Tibial artery (tissue), 4 donors: ENCODE results near the gene CRACDL.

ENCODE experiments used
- DNase-seq, 2 donors: peaks; one replicate each; pipeline ENCODE4 v3.0.0-alpha.2; 2019
- H3K27ac ChIP-seq, 2 donors: fragments of 200-600 bp; sonication (generic) in 1 of 2; 1 replicate in 1 of 2; 2 replicates in 1 of 2; pipeline ENCODE4 v1.5.1; 2018 to 2019; ENCODE audit warnings: mild to moderate bottlenecking in 1 of 2
- H3K27me3 ChIP-seq, 2 donors: fragments of 200-600 bp; sonication (generic) in 1 of 2; one replicate each; pipeline versions ENCODE4 v1.5.1 to v1.6.0; 2016 to 2019
- H3K36me3 ChIP-seq, 3 donors: fragments of 200-600 bp; sonication (generic) in 2 of 3; one replicate each; pipeline ENCODE4 v1.5.1; 2016 to 2019; ENCODE audit warnings: mild to moderate bottlenecking in 2 of 3
- H3K4me1 ChIP-seq, 4 donors: fragments of 200-600 bp; sonication (generic) in 2 of 4; 1 replicate in 3 of 4; 2 replicates in 1 of 4; pipeline ENCODE4 v1.5.1; 2016 to 2019
- H3K4me3 ChIP-seq, 2 donors: fragments of 200-600 bp; sonication (generic) in 1 of 2; 1 replicate in 1 of 2; 2 replicates in 1 of 2; pipeline ENCODE4 v1.5.1; 2018 to 2019; ENCODE audit warnings: mild to moderate bottlenecking in 2 of 2
- H3K9me3 ChIP-seq, 3 donors: fragments of 200-600 bp; sonication (generic) in 1 of 3; one replicate each; pipeline ENCODE4 v1.5.1; 2016 to 2019
- CTCF ChIP-seq, 2 experiments: fragments of 200-600 bp in 1 of 2; fragments of 450-650 bp in 1 of 2; IDR thresholded peaks; one replicate each; pipeline ENCODE4 v1.5.1; 2017 to 2019; ENCODE audit warnings: antibody characterized with exemption in 2 of 2, mild to moderate bottlenecking in 1 of 2, moderate library complexity in 1 of 2
- intact Hi-C: fragments of 100-400 bp; cut with DNase I; formaldehyde crosslinking; loops from one replicate; pipeline ENCODE4 v1.15.0; 2023; ENCODE audit warnings: low total_unique reads

Gene CRACDL

DNA sequence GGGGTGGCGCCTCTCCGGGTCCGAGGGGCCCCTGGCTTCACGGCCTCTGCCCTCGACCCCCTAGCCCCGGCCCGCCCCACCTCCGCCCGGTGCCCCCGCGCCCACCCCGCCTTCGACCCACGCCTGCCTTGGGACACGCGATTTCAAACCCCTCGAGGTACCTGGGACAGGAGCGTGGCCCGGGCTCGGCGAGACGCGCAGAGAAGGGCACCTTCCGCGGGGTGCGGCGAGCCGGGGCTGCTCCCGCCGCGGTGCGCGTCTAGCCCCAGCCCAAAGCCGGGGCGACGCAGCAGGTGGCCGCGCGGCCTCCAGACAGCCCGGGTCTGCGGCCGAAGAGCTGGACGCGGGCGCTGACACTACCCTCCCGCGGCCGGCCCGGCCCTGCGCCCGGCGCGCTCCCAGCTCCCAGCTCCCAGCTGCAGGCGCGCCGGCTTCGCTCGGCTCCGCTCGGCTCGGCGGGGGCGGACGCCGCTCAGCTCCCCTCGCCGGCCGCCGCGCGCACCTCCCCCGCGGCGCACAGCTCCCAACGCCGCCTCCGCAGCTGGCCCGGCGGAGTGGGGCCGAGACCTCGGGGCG, at the start of gene CRACDL:
Gene CRACDL (minus strand): TSS at position 449 of the 576 bp plus-strand sequence. CDS start 89,425 bp downstream, outside the sequence.
- peaks cover 0 to 20% (median 16%) of the 10 kb centered on the region in 4 donors for H3K4me1 ChIP-seq
- H3K27me3 ChIP-seq = peaks cover 0 to 38% of the 10 kb centered on the region in 2 donors
- TF ChIP-seq CTCF (IDR thresholded peaks at IDR 0.05) = no peak
- H3K36me3 ChIP-seq = no peaks in the 10 kb centered on the region
- intact Hi-C loops = no loop called here
- peak within 1 kb of the TSS; percentile 40 to 52 for H3K4me3 ChIP-seq
- DNase-seq = no peak
- H3K9me3 ChIP-seq = no peaks in the 10 kb centered on the region
- no peak within 1 kb of the TSS for H3K27ac ChIP-seq

DNA sequence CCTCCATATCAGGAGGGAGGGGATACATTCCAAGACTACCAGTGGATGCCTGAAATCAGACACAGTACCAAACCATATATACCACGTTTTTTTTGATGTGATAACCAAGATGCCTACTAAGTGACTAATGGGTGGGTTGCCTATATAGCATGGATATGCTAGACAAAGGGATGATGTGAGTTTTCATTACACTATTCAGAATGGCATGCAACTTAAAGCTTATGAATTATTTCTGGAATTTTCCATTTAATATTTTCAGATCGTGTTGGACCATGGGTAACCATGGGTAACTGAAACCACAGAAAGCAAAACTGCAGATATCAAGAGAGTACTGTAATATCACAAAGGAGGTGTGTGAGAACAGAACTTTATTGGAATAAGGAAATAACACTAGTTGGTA, 39.6 kb upstream of the CRACDL start:
- H3K36me3 ChIP-seq = no peaks in the 10 kb centered on the region
- no peak for DNase-seq
- intact Hi-C loops = no loop called here
- H3K4me1 ChIP-seq = no peaks in the 10 kb centered on the region
- no peak for TF ChIP-seq CTCF (IDR thresholded peaks at IDR 0.05)
- no peaks in the 10 kb centered on the region for H3K27me3 ChIP-seq
- H3K9me3 ChIP-seq = peaks cover 2 to 16% (median 7%) of the 10 kb centered on the region in 3 donors
- no peak overlapping the region for H3K4me3 ChIP-seq
- H3K27ac ChIP-seq = no peak overlapping the region

DNA sequence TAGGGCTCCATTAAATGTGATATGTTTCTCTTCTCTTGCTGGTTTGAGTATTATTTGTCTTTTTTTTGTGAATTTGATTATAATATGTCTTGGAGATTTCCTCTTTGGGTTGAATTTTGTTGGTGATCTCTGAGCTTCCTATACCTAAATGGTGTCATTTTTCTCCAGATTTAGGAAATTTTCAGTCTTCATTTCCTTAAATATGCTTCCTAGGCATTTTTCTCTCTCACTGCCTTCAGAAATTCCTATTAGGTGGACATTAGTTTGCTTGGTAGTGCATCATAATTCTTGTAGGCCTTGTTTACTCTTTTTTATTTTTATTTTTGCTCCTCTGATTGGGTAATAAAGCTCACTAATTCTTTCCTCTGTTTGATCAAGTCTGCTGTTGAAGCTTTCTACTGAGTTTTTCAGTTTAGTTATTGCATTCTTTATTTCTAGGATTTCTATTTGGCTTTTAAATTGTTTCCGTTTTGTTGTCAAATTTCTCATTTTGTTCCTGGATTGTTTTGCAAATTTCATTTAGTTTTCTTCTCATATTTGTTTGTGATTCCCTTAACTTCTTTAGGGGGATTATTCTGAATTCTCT, 36.6 kb upstream of the CRACDL start:
- intact Hi-C loops = no loop called here
- no peak for DNase-seq
- Histone ChIP-seq H3K4me1 (no peaks in the 10 kb centered on the region), H3K27me3 (no peaks in the 10 kb centered on the region), H3K27ac (no peak overlapping the region), H3K36me3 (no peaks in the 10 kb centered on the region), H3K4me3 (no peak overlapping the region), H3K9me3 (peaks cover 2 to 30% (median 7%) of the 10 kb centered on the region in 3 donors)
- TF ChIP-seq CTCF (IDR thresholded peaks at IDR 0.05) = no peak

DNA sequence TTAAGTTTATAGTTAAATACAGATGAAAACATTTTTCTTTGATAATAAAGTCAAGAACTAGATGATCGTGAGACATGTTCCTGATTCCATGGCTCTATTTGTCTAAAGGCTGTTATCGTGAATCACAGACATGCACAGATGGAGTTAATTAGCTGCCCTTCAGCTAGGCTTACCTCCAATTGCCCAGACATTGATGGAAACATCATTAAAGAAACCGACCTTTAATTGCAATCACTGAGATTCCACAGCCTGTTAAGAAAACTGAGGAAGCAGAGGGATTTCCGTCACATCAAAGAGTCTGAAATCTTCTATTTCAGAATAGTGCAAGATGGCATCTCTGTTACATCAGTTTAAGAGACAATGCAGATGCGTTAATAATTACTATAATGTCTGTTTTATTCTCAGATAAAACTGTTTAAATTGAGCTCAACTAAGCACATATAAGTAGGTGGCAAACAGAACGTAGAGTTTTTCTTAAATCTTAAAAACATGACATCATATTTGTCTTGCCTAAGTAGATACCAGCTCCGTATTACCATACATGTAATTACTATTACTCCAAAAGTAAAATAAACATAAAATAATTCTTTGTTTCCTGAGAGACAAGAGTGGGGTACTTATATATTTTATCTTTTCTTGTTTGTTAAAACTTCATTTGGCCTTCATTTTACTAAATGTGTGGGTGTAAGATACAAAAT, 23.9 kb upstream of the CRACDL start:
- peaks cover 0 to 14% (median 0%) of the 10 kb centered on the region in 3 donors for H3K9me3 ChIP-seq
- no peak for DNase-seq
- H3K4me1 ChIP-seq = no peaks in the 10 kb centered on the region
- H3K27me3 ChIP-seq = peaks cover 0 to 3% of the 10 kb centered on the region in 2 donors
- intact Hi-C loops = no loop called here
- no peak for TF ChIP-seq CTCF (IDR thresholded peaks at IDR 0.05)
- H3K36me3 ChIP-seq = no peaks in the 10 kb centered on the region
- no peak overlapping the region for H3K27ac ChIP-seq
- no peak overlapping the region for H3K4me3 ChIP-seq

DNA sequence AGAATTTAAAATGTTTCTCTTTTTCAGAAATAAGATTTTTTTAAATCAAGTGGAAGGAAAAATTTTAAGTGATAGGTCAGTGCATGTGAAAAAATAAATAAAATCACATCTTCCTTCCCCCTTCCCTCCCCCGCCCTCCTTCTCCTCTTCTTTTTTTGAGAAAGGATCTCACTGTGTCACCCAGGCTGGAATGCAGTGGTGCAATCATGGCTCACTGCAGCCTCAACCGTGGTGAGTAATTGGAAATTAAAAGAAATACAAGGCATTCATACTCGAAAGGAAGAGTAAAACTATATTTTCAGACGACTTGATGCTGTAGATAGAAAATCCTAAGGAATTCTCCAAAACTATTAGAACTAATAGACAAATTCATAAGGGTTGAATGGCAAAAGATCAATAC, 16.9 kb upstream of the CRACDL start:
- no peak for DNase-seq
- H3K4me1 ChIP-seq = no peaks in the 10 kb centered on the region
- no peaks in the 10 kb centered on the region for H3K9me3 ChIP-seq
- H3K27me3 ChIP-seq = peaks cover 0 to 5% of the 10 kb centered on the region in 2 donors
- no peaks in the 10 kb centered on the region for H3K36me3 ChIP-seq
- H3K27ac ChIP-seq = no peak overlapping the region
- TF ChIP-seq CTCF (IDR thresholded peaks at IDR 0.05) = no peak
- H3K4me3 ChIP-seq = no peak overlapping the region
- intact Hi-C loops = no loop called here
